Esophagus squamous epithelium (tissue), 5 donors: Measurements from ENCODE around the gene NDUFS4. TPM values are rescaled to one million over a fixed set of nuclear protein-coding genes. Genes with fewer than 3 reads are reported as not detected.

Experiments used
- DNase-seq: peaks from one replicate; lab custom pipeline; 2025; lab: John Stamatoyannopoulos, UW
- H3K27ac ChIP-seq, 4 donors: fragments of 200-600 bp; sonication (generic); one replicate each; pipeline ENCODE4 v1.5.1; 2016 to 2019; ENCODE audit warnings: mild to moderate bottlenecking in 1 of 4
- H3K27me3 ChIP-seq, 4 donors: fragments of 200-600 bp; sonication (generic); 1 replicate in 3 of 4; 2 replicates in 1 of 4; pipeline versions ENCODE4 v1.5.1 to v1.6.0; 2017 to 2021; ENCODE audit warnings: antibody characterized with exemption in 1 of 4
- H3K36me3 ChIP-seq, 3 donors: fragments of 200-600 bp; sonication (generic); one replicate each; pipeline ENCODE4 v1.5.1; 2016 to 2019
- H3K4me1 ChIP-seq, 3 donors: fragments of 200-600 bp; sonication (generic); one replicate each; pipeline ENCODE4 v1.5.1; 2017 to 2019
- H3K4me3 ChIP-seq, 4 donors: fragments of 200-600 bp; sonication (generic); 1 replicate in 3 of 4; 2 replicates in 1 of 4; pipeline ENCODE4 v1.5.1; 2016 to 2019; ENCODE audit warnings: mild to moderate bottlenecking in 2 of 4, moderate library complexity in 1 of 4
- H3K9me3 ChIP-seq, 3 donors: fragments of 200-600 bp; sonication (generic); one replicate each; pipeline ENCODE4 v1.5.1; 2016 to 2019
- CTCF ChIP-seq, 6 experiments: fragments of 450-650 bp in 4 of 6; fragments of 200-600 bp in 2 of 6; sonication (generic) in 2 of 6; IDR thresholded peaks; one replicate each; pipeline ENCODE4 v1.5.1; 2016 to 2019; ENCODE audit warnings: antibody characterized with exemption in 6 of 6, mild to moderate bottlenecking in 4 of 6, moderate library complexity in 4 of 6
- POLR2A ChIP-seq, 4 donors: fragments of 450-650 bp; IDR thresholded peaks; one replicate each; pipeline ENCODE4 v1.6.1; 2017; ENCODE audit warnings: antibody characterized with exemption in 4 of 4, mild to moderate bottlenecking in 4 of 4, moderate library complexity in 3 of 4
- WGBS, 2 donors: methylation state at CpG; one replicate each; pipeline ENCODE4 v1.1.5; 2018; 5-methylcytosine and 5-hydroxymethylcytosine counted together
- intact Hi-C: fragments of 100-400 bp; cut with DNase I; formaldehyde crosslinking; loops from one replicate; pipeline ENCODE4 v1.15.0; 2022
- total RNA-seq, 4 donors: library from RNA; depleted of rRNA; stranded (reverse); fragments of >200 nt; gene quantifications; one replicate each; pipeline ENCODE4 v1.1.0, GENCODE V29; 2016
- donor health status: DM: yes; HTN: yes; CAD: no.

The NDUFS4 gene
- total RNA-seq, 4 donors from 2014 or later: 70.8 to 129 (median 89.8) TPM

- Histone ChIP-seq H3K4me3 (no peak overlapping the region), H3K27ac (no peak overlapping the region), H3K4me1 (no peaks in the 10 kb centered on the region), H3K9me3 (no peaks in the 10 kb centered on the region), H3K36me3 (no peaks in the 10 kb centered on the region), H3K27me3 (peaks cover 0 to 9% (median 0%) of the 10 kb centered on the region in 4 donors)
- TF ChIP-seq CTCF (IDR thresholded peaks at IDR 0.05) (no peak), POLR2A (IDR thresholded peaks at IDR 0.05) (no peak)
- intact Hi-C loops: no loop called here
- WGBS, 2 donors: 88 to 94% methylated on average over 2 of the region's 2 CpGs
- DNase-seq: no peak
These were observed 10.6 kb upstream of the NDUFS4 start for GRCh38 chr5:53549792-53550191.

- Histone ChIP-seq H3K27me3 (peaks cover 0 to 24% (median 0%) of the 10 kb centered on the region in 4 donors), H3K36me3 (no peaks in the 10 kb centered on the region), H3K4me1 (no peaks in the 10 kb centered on the region), H3K9me3 (no peaks in the 10 kb centered on the region), H3K4me3 (no peak overlapping the region), H3K27ac (no peak overlapping the region)
- TF ChIP-seq CTCF (IDR thresholded peaks at IDR 0.05) (no peak), POLR2A (IDR thresholded peaks at IDR 0.05) (no peak)
- DNase-seq: no peak
- intact Hi-C loops: no loop called here
- WGBS, 2 donors: 60 to 69% methylated on average over 3 of the region's 3 CpGs
These were observed 7.9 kb upstream of the NDUFS4 start for GRCh38 chr5:53552561-53552960.

GRCh38 chr5:53554444-53554843, 6.0 kb upstream of the NDUFS4 start:
- H3K4me3 ChIP-seq: no peak overlapping the region
- intact Hi-C loops: no loop called here
- no peak for TF ChIP-seq POLR2A (IDR thresholded peaks at IDR 0.05)
- TF ChIP-seq CTCF (IDR thresholded peaks at IDR 0.05): no peak
- peaks cover 0 to 30% (median 0%) of the 10 kb centered on the region in 4 donors for H3K27me3 ChIP-seq
- 86 to 87% methylated on average over 3 of the region's 3 CpGs for WGBS, 2 donors
- no peaks in the 10 kb centered on the region for H3K36me3 ChIP-seq
- H3K9me3 ChIP-seq: no peaks in the 10 kb centered on the region
- no peak for DNase-seq
- H3K27ac ChIP-seq: no peak overlapping the region
- H3K4me1 ChIP-seq: no peaks in the 10 kb centered on the region

GRCh38 chr5:53555160-53555559, 5.3 kb upstream of the NDUFS4 start:
- Histone ChIP-seq H3K9me3 (no peaks in the 10 kb centered on the region), H3K4me1 (peaks cover 0 to 5% (median 0%) of the 10 kb centered on the region in 3 donors), H3K36me3 (no peaks in the 10 kb centered on the region), H3K4me3 (no peak overlapping the region), H3K27me3 (peaks cover 0 to 30% (median 0%) of the 10 kb centered on the region in 4 donors), H3K27ac (no peak overlapping the region)
- DNase-seq: no peak
- intact Hi-C loops: no loop called here
- TF ChIP-seq POLR2A (IDR thresholded peaks at IDR 0.05): no peak

GRCh38 chr5:53556001-53556400, 4.4 kb upstream of the NDUFS4 start:
- intact Hi-C loops: no loop called here
- H3K27ac ChIP-seq: no peak overlapping the region
- TF ChIP-seq POLR2A (IDR thresholded peaks at IDR 0.05): no peak
- peaks cover 0 to 30% (median 0%) of the 10 kb centered on the region in 4 donors for H3K27me3 ChIP-seq
- no peaks in the 10 kb centered on the region for H3K9me3 ChIP-seq
- no peak for DNase-seq
- H3K4me3 ChIP-seq: no peak overlapping the region
- H3K36me3 ChIP-seq: no peaks in the 10 kb centered on the region
- peaks cover 0 to 6% (median 0%) of the 10 kb centered on the region in 3 donors for H3K4me1 ChIP-seq

- Histone ChIP-seq H3K27me3 (peaks cover 0 to 30% (median 0%) of the 10 kb centered on the region in 4 donors), H3K4me3 (no peak overlapping the region), H3K4me1 (peaks cover 6 to 20% (median 12%) of the 10 kb centered on the region in 3 donors), H3K27ac (no peak overlapping the region), H3K36me3 (no peaks in the 10 kb centered on the region), H3K9me3 (no peaks in the 10 kb centered on the region)
- DNase-seq: no peak
- intact Hi-C loops: no loop called here
- 72 to 79% methylated on average over 2 of the region's 2 CpGs for WGBS, 2 donors
- TF ChIP-seq POLR2A (IDR thresholded peaks at IDR 0.05): no peak
- TF ChIP-seq CTCF (IDR thresholded peaks at IDR 0.05): no peak
These were observed 3.1 kb upstream of the NDUFS4 start for GRCh38 chr5:53557386-53557785.
